ENCODE results near the gene FTCDNL1.

DNA sequence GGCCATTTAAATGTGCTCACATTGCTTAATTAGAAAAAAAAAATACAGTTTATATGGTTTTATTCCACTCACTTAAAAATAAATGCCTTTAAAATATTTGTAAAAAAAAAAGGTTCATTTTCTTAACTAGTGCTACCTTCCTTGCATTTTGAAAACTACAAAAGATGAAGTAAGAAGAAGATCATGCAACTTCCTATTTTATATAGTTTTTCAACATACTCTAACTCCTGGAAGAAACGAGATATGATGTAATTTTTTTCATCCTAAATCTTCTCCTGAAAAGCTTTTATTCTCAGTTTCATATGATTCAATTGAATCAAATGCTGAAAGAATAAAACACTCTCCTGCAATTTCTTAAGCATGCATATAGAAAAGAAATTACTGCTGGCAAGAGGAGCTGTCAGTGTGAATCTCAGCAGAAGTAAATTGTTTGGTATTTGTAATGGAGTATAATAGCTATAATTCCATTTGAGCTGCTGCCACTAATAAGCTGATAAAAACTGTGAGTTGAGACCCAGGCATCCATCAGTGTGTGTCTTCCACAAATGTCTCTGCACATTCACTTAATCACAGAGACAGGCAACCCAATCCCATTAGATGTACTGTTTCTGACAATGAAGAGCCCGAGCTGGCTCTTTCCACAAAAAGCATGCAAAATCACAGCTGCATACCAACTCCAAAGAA lies 3.7 kb downstream of the FTCDNL1 start:
- TF ChIP-seq, protein P1, sequence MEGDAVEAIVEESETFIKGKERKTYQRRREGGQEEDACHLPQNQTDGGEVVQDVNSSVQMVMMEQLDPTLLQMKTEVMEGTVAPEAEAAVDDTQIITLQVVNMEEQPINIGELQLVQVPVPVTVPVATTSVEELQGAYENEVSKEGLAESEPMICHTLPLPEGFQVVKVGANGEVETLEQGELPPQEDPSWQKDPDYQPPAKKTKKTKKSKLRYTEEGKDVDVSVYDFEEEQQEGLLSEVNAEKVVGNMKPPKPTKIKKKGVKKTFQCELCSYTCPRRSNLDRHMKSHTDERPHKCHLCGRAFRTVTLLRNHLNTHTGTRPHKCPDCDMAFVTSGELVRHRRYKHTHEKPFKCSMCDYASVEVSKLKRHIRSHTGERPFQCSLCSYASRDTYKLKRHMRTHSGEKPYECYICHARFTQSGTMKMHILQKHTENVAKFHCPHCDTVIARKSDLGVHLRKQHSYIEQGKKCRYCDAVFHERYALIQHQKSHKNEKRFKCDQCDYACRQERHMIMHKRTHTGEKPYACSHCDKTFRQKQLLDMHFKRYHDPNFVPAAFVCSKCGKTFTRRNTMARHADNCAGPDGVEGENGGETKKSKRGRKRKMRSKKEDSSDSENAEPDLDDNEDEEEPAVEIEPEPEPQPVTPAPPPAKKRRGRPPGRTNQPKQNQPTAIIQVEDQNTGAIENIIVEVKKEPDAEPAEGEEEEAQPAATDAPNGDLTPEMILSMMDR (IDR thresholded peaks at IDR 0.05 in 4 of 5, conservative IDR thresholded peaks at IDR 0.05 in 1 of 5) = no peak
- TF ChIP-seq POLR2A (IDR thresholded peaks at IDR 0.05) = no peak
